OCI-LY7 (cell line): ENCODE measurements around the gene MAN2B1. TPM values are rescaled to one million over a fixed set of nuclear protein-coding genes. Genes with fewer than 3 reads are reported as not detected.
A peak's percentile ranks its signal among the peaks of the same experiment; 100 is the strongest.

Experiments used
- BruUV-seq: library from RNA; stranded (reverse); fragments of 400-500 nt; replicated peaks from 2 replicates; lab custom pipeline; 2021; lab: Mats Ljungman, UMichigan
- CTCF ChIA-PET: fragments of 300-600 bp; sonication (Branson Sonifier 250); formaldehyde crosslinking; loops from one replicate; lab custom pipeline; 2022; ENCODE audit warnings: antibody characterized with exemption; ENCODE audit not compliant: unreplicated experiment; lab: Charles Lee
- POLR2A ChIA-PET: fragments of 300-600 bp; sonication (Branson Sonifier 250); formaldehyde crosslinking; loops from one replicate; lab custom pipeline; 2022; ENCODE audit warnings: antibody characterized with exemption; lab: Charles Lee
- DNase-seq: peaks from one replicate; pipeline ENCODE4 v3.0.0-alpha.2; 2015; ENCODE audit warnings: low spot score
- H2AFZ ChIP-seq: fragments of 200-600 bp; sonication (generic), shearing (Covaris generic); 2 replicates; pipeline ENCODE4 v1.6.1; 2014; ENCODE audit warnings: mild to moderate bottlenecking, antibody characterized with exemption, low read length, moderate library complexity
- H3K27ac ChIP-seq: fragments of 200-600 bp; sonication (generic); 2 replicates; pipeline ENCODE4 v1.5.1; 2014; ENCODE audit warnings: mixed run types, low read depth, mild to moderate bottlenecking, moderate library complexity, low read length, inconsistent platforms; ENCODE audit not compliant: poor library complexity, severe bottlenecking
- H3K36me3 ChIP-seq: fragments of 200-600 bp; sonication (generic); 2 replicates; pipeline ENCODE4 v1.6.1; 2014; ENCODE audit warnings: mild to moderate bottlenecking, antibody characterized with exemption, low read length, moderate library complexity, mixed read lengths; ENCODE audit not compliant: insufficient read depth
- H3K4me1 ChIP-seq: fragments of 200-600 bp; sonication (generic); 2 replicates; pipeline ENCODE4 v1.5.1; 2014; ENCODE audit warnings: mild to moderate bottlenecking, low read length; ENCODE audit not compliant: insufficient read depth, poor library complexity, severe bottlenecking
- H3K4me2 ChIP-seq: fragments of 200-600 bp; sonication (generic); 2 replicates; pipeline ENCODE4 v1.6.1; 2014; ENCODE audit warnings: mild to moderate bottlenecking, low read length
- H3K4me3 ChIP-seq: fragments of 200-600 bp; sonication (generic); 2 replicates; pipeline ENCODE4 v1.5.1; 2014; ENCODE audit warnings: mild to moderate bottlenecking, low read depth, low read length; ENCODE audit not compliant: poor library complexity, severe bottlenecking
- H3K79me2 ChIP-seq: fragments of 200-600 bp; sonication (generic); 2 replicates; pipeline ENCODE4 v1.6.1; 2016; ENCODE audit warnings: low read depth, mild to moderate bottlenecking, low read length, moderate library complexity, mixed read lengths; ENCODE audit not compliant: insufficient read depth
- H3K9me2 ChIP-seq: fragments of 200-600 bp; sonication (generic); 2 replicates; pipeline ENCODE4 v1.6.1; 2016; ENCODE audit warnings: mild to moderate bottlenecking, low read length, mixed read lengths; ENCODE audit not compliant: insufficient read depth
- H3K9me3 ChIP-seq: fragments of 200-600 bp; sonication (generic); 2 replicates; pipeline ENCODE4 v1.6.1; 2014; ENCODE audit warnings: mild to moderate bottlenecking, mixed run types, low read length, mixed read lengths
- H4K20me1 ChIP-seq: fragments of 200-600 bp; sonication (generic); 2 replicates; pipeline ENCODE4 v1.6.1; 2014; ENCODE audit warnings: mild to moderate bottlenecking, antibody characterized with exemption, low read length, moderate library complexity, mixed read lengths; ENCODE audit not compliant: insufficient read depth
- EZH2phosphoT487 ChIP-seq: fragments of 200-600 bp; sonication (generic); IDR thresholded peaks from 2 replicates; pipeline ENCODE4 v1.6.1; 2018; ENCODE audit warnings: low read depth, borderline replicate concordance, mild to moderate bottlenecking, mixed run types, antibody characterized with exemption, low read length, moderate library complexity, mixed read lengths
- intact Hi-C: fragments of 100-400 bp; cut with micrococcal nuclease; formaldehyde crosslinking; loops from one replicate; pipeline ENCODE4 v1.10.0; 2022; ENCODE audit not compliant: unreplicated experiment
- total RNA-seq, 2 experiments: library from RNA; depleted of rRNA in 1 of 2; stranded (reverse); fragments of >200 nt in 1 of 2; shearing (Covaris generic) in 1 of 2; gene quantifications; 2 replicates each; pipeline ENCODE4 v1.2.3, GENCODE V29; 2014 to 2022
- TF ChIP-seq, protein P1 (sequence below): fragments of 200-600 bp; sonication (generic); conservative IDR thresholded peaks from 2 replicates; pipeline ENCODE4 v1.5.1; 2014; ENCODE audit warnings: mild to moderate bottlenecking, antibody characterized with exemption, low read length, moderate library complexity, mixed read lengths

The MAN2B1 gene
- total RNA-seq, 2 experiments from 2014 or later = 29.1 to 88.7 TPM

DNA sequence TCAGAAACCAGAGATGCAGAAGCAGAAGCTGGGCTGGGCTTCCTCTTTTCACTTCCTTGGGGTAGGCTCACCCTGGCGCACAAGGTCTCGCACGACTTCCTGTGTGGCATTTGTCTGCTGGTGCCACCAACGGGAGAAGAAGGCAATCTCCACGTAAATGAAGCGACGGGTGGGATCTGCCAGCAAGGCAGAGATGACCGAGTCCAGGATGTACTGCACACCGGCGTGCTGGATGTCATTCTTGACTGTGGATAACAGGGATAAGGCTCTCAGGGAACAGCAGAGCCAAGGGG, 1.3 kb downstream of the MAN2B1 start:
- H3K4me1 ChIP-seq = peaks cover 37% of the 10 kb centered on the region
- TF ChIP-seq EZH2phosphoT487 = no peak
- TF ChIP-seq, protein P1, sequence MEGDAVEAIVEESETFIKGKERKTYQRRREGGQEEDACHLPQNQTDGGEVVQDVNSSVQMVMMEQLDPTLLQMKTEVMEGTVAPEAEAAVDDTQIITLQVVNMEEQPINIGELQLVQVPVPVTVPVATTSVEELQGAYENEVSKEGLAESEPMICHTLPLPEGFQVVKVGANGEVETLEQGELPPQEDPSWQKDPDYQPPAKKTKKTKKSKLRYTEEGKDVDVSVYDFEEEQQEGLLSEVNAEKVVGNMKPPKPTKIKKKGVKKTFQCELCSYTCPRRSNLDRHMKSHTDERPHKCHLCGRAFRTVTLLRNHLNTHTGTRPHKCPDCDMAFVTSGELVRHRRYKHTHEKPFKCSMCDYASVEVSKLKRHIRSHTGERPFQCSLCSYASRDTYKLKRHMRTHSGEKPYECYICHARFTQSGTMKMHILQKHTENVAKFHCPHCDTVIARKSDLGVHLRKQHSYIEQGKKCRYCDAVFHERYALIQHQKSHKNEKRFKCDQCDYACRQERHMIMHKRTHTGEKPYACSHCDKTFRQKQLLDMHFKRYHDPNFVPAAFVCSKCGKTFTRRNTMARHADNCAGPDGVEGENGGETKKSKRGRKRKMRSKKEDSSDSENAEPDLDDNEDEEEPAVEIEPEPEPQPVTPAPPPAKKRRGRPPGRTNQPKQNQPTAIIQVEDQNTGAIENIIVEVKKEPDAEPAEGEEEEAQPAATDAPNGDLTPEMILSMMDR = peak; percentile 31; the same call in 1 of the 2 replicates

DNA sequence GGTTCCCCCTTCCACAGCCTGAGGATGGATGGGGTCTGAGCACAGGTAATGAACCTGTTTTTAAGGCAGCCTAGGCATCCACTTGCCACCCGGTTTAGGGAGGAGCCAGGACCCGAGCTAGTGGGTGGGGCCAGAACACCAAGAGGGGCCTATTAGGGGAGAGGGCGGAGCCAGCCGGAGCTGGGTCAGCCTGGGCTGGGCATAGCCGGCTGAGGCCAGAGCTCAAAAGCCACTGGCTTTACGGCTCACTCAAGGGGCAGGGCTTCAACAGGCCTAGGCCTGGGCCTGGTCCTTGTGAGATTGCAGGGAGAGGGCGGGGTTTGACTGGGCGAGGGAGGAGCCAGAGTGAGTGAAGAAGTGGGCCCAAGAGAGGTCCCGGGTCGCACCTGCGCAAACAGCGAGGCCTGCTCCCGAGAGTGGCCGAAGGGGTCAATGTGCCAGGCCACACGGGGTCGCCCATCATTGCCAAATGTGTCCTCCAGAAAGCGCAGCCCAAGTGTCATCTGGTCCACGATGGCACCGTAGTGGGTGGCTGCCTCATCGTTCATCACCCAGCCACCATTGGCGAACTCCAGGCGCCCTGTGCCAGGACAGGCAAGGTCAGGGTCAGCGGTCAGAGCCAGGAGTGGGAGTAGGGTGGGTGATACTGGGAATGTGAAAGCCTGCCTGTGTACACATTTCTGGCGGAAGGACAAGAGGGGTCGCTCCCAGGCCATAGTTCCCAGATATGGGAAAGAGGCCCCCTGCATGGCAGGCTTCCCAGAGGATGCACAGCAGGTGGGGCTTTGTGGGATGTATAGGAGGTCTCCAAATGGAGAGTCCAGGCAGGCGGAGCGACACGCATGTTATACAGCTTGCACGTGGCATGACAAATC, 1.9 kb downstream of the MAN2B1 start:
- Histone ChIP-seq H3K4me3 (peak overlapping the region; percentile 85), H3K4me2 (peak overlapping the region; percentile 90), H3K36me3 (peaks cover 43% of the 10 kb centered on the region), H3K9me3 (no peaks in the 10 kb centered on the region), H3K9me2 (no peaks in the 10 kb centered on the region), H4K20me1 (no peaks in the 10 kb centered on the region), H2AFZ (peak overlapping the region; percentile 49; the same call in 1 of the 2 replicates), H3K4me1 (peaks cover 36% of the 10 kb centered on the region), H3K27ac (peak overlapping the region; percentile 71), H3K79me2 (peaks cover 17% of the 10 kb centered on the region; the same call in 1 of the 2 replicates)
- TF ChIP-seq EZH2phosphoT487 = no peak
- TF ChIP-seq, protein P1 = no peak
- BruUV-seq = no TSS peak
- ChIA-PET POLR2A (no interaction called here), CTCF (no interaction called here)
- peak; percentile 51 for DNase-seq
- intact Hi-C loops = loop anchor here (1.0 to 2.0 kb wide), 2 partner anchors 54 to 100 kb away; partner anchors contain the start of genes ZNF490 and ZNF791

More for the DNA sequence above, 1.3 kb downstream of the MAN2B1 start:
- ChIA-PET POLR2A (interaction anchor here (1.2 kb wide), 1 partner anchor 52 kb away, joined by 3 read pairs; no protein-coding TSS in a partner anchor), CTCF (no interaction called here)
- Histone ChIP-seq H3K27ac (peak overlapping the region; percentile 71), H3K4me3 (peak overlapping the region; percentile 85), H4K20me1 (no peaks in the 10 kb centered on the region), H3K9me3 (no peaks in the 10 kb centered on the region), H3K79me2 (peaks cover 23% of the 10 kb centered on the region; the same call in 1 of the 2 replicates), H3K9me2 (no peaks in the 10 kb centered on the region), H3K36me3 (peaks cover 39% of the 10 kb centered on the region), H3K4me2 (peak overlapping the region; percentile 90), H2AFZ (peak overlapping the region; percentile 49; the same call in 1 of the 2 replicates)
- intact Hi-C loops = loop anchor here (1.0 to 2.0 kb wide), 2 partner anchors 54 to 101 kb away; partner anchors contain the start of genes ZNF490 and ZNF791
- BruUV-seq = no TSS peak
- DNase-seq = peak; percentile 92
